Heart left ventricle (tissue), 13 donors: ENCODE measurements around the gene POLH.

Experiments used
- CTCF ChIP-seq, 12 donors: fragments of 200-600 bp; sonication (generic) in 4 of 12; IDR thresholded peaks; one replicate each; pipeline versions ENCODE4 v1.5.0 to v1.8.0; 2018 to 2022; ENCODE audit warnings: antibody characterized with exemption in 12 of 12, mild to moderate bottlenecking in 5 of 12
- POLR2A ChIP-seq, 2 donors: fragments of 450-650 bp; IDR thresholded peaks; one replicate each; pipeline ENCODE4 v1.6.1; 2017; ENCODE audit warnings: antibody characterized with exemption in 2 of 2, mild to moderate bottlenecking in 2 of 2, moderate library complexity in 2 of 2
- donor health status: ischemic (EF 13 %, LVEDD 7.1; RV severe dilation, severe dysfunction).
- donor health status: DM: no; HTN: yes; CAD: no.
- donor health status: DM: no; HTN: no; CAD: no.
- donor health status: ischemic (EF 25% LVEDD 6.9; RV normal size, moderate dysfunction).
- donor health status: ischemic (EF 25% LVEDD 5.7; RV mildly dilated, moderate dysfunction).
- donor health status: ischemic (EF 35%, LVEDD 5.7; RV mildly dilated, moderate dysfunction).
- donor health status: nonischemic (EF 11% LVEDD 7.7; RV severe dilation, severe dysfunction).
- donor health status: DM: yes; HTN: yes; CAD: no.
- donor health status: PGD.
- donor health status: ischemic (EF 29% LVEDD 5.4; RV normal size, mild dysfunction).
- donor health status: nonischemic (EF 23%, LVEDD 6.1; RV moderate dilation, normal function).

GRCh38 chr6:43600595-43600994 is 24.6 kb downstream of the POLH start:
- no peak for TF ChIP-seq CTCF (IDR thresholded peaks at IDR 0.05)
- TF ChIP-seq POLR2A (IDR thresholded peaks at IDR 0.05) = no peak
